IMR-90 (cell line): ENCODE measurements around the gene KRT71. TPM values are rescaled to one million over a fixed set of nuclear protein-coding genes. Genes with fewer than 3 reads are reported as not detected.

Experiments
- ATAC-seq: fragments of 200-7000 bp; cut with Tn5 transposase; 2 replicates; pipeline ENCODE4 v1.9.1; 2020; ENCODE audit warnings: low read depth, mild to moderate bottlenecking, moderate library complexity
- BruUV-seq: library from RNA; stranded (reverse); fragments of 400-500 nt; replicated peaks from 2 replicates; lab custom pipeline; 2021; lab: Mats Ljungman, UMichigan
- CTCF ChIA-PET: fragments of 300-600 bp; formaldehyde crosslinking; extraction: SDS; loops from one replicate; lab custom pipeline; 2021; ENCODE audit warnings: antibody characterized with exemption; lab: Yijun Ruan, JAX
- POLR2A ChIA-PET: fragments of 300-600 bp; sonication (Branson Sonifier 250); formaldehyde crosslinking; loops from one replicate; lab custom pipeline; 2022; ENCODE audit warnings: antibody characterized with exemption; ENCODE audit not compliant: unreplicated experiment; lab: Charles Lee
- DNase-seq: peaks from one replicate; pipeline ENCODE4 v3.0.0; 2013
- H2AFZ ChIP-seq: replicated peaks from 2 replicates; pipeline ENCODE3; 2013; ENCODE audit warnings: low read length, mild to moderate bottlenecking; ENCODE audit not compliant: poor library complexity
- H2AK5ac ChIP-seq: 2 replicates; pipeline ENCODE4 v1.6.1; 2013; ENCODE audit warnings: low read depth, low read length, inconsistent platforms
- H2AK9ac ChIP-seq: replicated peaks from 2 replicates; pipeline ENCODE3; 2013; ENCODE audit warnings: mild to moderate bottlenecking, low read depth, low read length, moderate library complexity; ENCODE audit not compliant: poor library complexity
- H2BK120ac ChIP-seq: 2 replicates; pipeline ENCODE4 v1.6.1; 2013; ENCODE audit warnings: low read depth, low read length, inconsistent platforms
- H2BK15ac ChIP-seq: 3 replicates; pipeline ENCODE4 v1.6.1; 2013; ENCODE audit warnings: low read depth, low read length, inconsistent platforms
- H2BK20ac ChIP-seq: 2 replicates; pipeline ENCODE4 v1.6.1; 2013; ENCODE audit warnings: low read depth, mild to moderate bottlenecking, inconsistent platforms, low read length, moderate library complexity
- H2BK5ac ChIP-seq: 2 replicates; pipeline ENCODE4 v1.6.1; 2013; ENCODE audit warnings: mild to moderate bottlenecking, low read depth, low read length, inconsistent platforms; ENCODE audit not compliant: poor library complexity, severe bottlenecking
- H3K14ac ChIP-seq: replicated peaks from 2 replicates; pipeline ENCODE4 v1.6.1; 2013; ENCODE audit warnings: low read depth, low read length, inconsistent platforms
- H3K18ac ChIP-seq: 2 replicates; pipeline ENCODE4 v1.6.1; 2013; ENCODE audit warnings: low read depth, low read length, control low read depth
- H3K23ac ChIP-seq: 2 replicates; pipeline ENCODE4 v1.6.1; 2013; ENCODE audit warnings: low read depth, low read length, inconsistent platforms
- H3K27ac ChIP-seq: 2 replicates; pipeline ENCODE4 v1.5.1; 2013; ENCODE audit warnings: mild to moderate bottlenecking, control low read depth, low read length; ENCODE audit not compliant: insufficient read depth
- H3K27me3 ChIP-seq: 2 replicates; pipeline ENCODE4 v1.6.1; 2013; ENCODE audit warnings: low read length; ENCODE audit not compliant: control insufficient read depth, insufficient read depth
- H3K36me3 ChIP-seq: 2 replicates; pipeline ENCODE4 v1.6.1; 2013; ENCODE audit warnings: low read length, mixed read lengths; ENCODE audit not compliant: control insufficient read depth, insufficient read depth
- H3K4ac ChIP-seq: 2 replicates; pipeline ENCODE4 v1.6.1; 2013; ENCODE audit warnings: low read depth, low read length, inconsistent platforms
- H3K4me1 ChIP-seq: 2 replicates; pipeline ENCODE4 v1.6.1; 2013; ENCODE audit warnings: low read length, mixed read lengths; ENCODE audit not compliant: control insufficient read depth, insufficient read depth
- H3K4me2 ChIP-seq: 2 replicates; pipeline ENCODE4 v1.6.1; 2013; ENCODE audit warnings: low read depth, mild to moderate bottlenecking, control low read depth, low read length, moderate library complexity
- H3K4me3 ChIP-seq: 2 replicates; pipeline ENCODE4 v1.5.1; 2013; ENCODE audit warnings: low read depth, mild to moderate bottlenecking, control low read depth, low read length, moderate library complexity; ENCODE audit not compliant: insufficient read depth
- H3K56ac ChIP-seq: 2 replicates; pipeline ENCODE4 v1.6.1; 2013; ENCODE audit warnings: low read length, inconsistent platforms; ENCODE audit not compliant: insufficient read depth; ENCODE audit errors: extremely low read depth
- H3K79me1 ChIP-seq, 2 experiments: 2 replicates each; pipeline ENCODE4 v1.6.1; 2013; ENCODE audit warnings: low read length in 2 of 2, inconsistent platforms in 1 of 2, low read depth in 1 of 2
- H3K9ac ChIP-seq: 2 replicates; pipeline ENCODE4 v1.6.1; 2013; ENCODE audit warnings: low read depth, low read length, control low read depth
- H3K9me1 ChIP-seq: 2 replicates; pipeline ENCODE4 v1.6.1; 2013; ENCODE audit warnings: low read length, inconsistent platforms; ENCODE audit not compliant: insufficient read depth
- H3K9me3 ChIP-seq: 2 replicates; pipeline ENCODE4 v1.6.1; 2013; ENCODE audit warnings: low read length; ENCODE audit not compliant: control insufficient read depth, insufficient read depth
- H4K20me1 ChIP-seq: 2 replicates; pipeline ENCODE4 v1.6.1; 2013; ENCODE audit warnings: low read length, inconsistent platforms; ENCODE audit not compliant: insufficient read depth
- H4K5ac ChIP-seq: 2 replicates; pipeline ENCODE4 v1.6.1; 2013; ENCODE audit warnings: mild to moderate bottlenecking, low read depth, low read length, control low read depth
- H4K8ac ChIP-seq, 2 experiments: 2 replicates each; pipeline ENCODE4 v1.6.1; 2013; ENCODE audit warnings: low read depth in 2 of 2, low read length in 2 of 2, control low read depth in 1 of 2, inconsistent platforms in 1 of 2
- H4K91ac ChIP-seq: 2 replicates; pipeline ENCODE4 v1.6.1; 2013; ENCODE audit warnings: low read depth, low read length, inconsistent platforms; ENCODE audit not compliant: insufficient read depth
- BHLHE40 ChIP-seq: fragments of 150-350 bp; IDR thresholded peaks from 2 replicates; pipeline ENCODE4 v1.6.1; 2016; ENCODE audit warnings: mild to moderate bottlenecking, low read depth, low read length
- CEBPB ChIP-seq: IDR thresholded peaks from 2 replicates; pipeline ENCODE4 v1.6.1; 2012; ENCODE audit warnings: low read depth, low read length, improper control_type of control experiment
- CHD1 ChIP-seq: IDR thresholded peaks from 2 replicates; pipeline ENCODE4 v1.6.1; 2012; ENCODE audit warnings: low read depth, low read length, improper control_type of control experiment
- FOS ChIP-seq: fragments of 150-350 bp; IDR thresholded peaks from 2 replicates; pipeline ENCODE4 v1.6.1; 2016; ENCODE audit warnings: low read depth, low read length
- MAFK ChIP-seq: IDR thresholded peaks from 2 replicates; pipeline ENCODE4 v1.6.1; 2012; ENCODE audit warnings: low read depth, low read length, improper control_type of control experiment
- MXI1 ChIP-seq: IDR thresholded peaks from 2 replicates; pipeline ENCODE4 v1.6.1; 2012; ENCODE audit warnings: low read depth, mild to moderate bottlenecking, low read length, moderate library complexity, borderline replicate concordance
- NFE2L2 ChIP-seq: fragments of 150-350 bp; IDR thresholded peaks from 2 replicates; pipeline ENCODE4 v1.6.1; 2016; ENCODE audit warnings: low read depth, mild to moderate bottlenecking, low read length
- RAD21 ChIP-seq: IDR thresholded peaks from 2 replicates; pipeline ENCODE4 v1.6.1; 2012; ENCODE audit warnings: low read length, improper control_type of control experiment
- RCOR1 ChIP-seq: IDR thresholded peaks from 2 replicates; pipeline ENCODE4 v1.6.1; 2012; ENCODE audit warnings: mild to moderate bottlenecking, low read length, improper control_type of control experiment; ENCODE audit not compliant: insufficient replicate concordance
- USF2 ChIP-seq: fragments of 150-350 bp; IDR thresholded peaks from 2 replicates; pipeline ENCODE4 v1.6.1; 2017; ENCODE audit warnings: mild to moderate bottlenecking, antibody characterized with exemption, low read length, low read depth
- WGBS, 2 experiments: methylation state at CpG; one replicate each; pipeline versions ENCODE4 v1.1.5 to v1.1.7; 2013; ENCODE audit warnings: missing lambda C conversion rate in 2 of 2; ENCODE audit not compliant: insufficient read length in 1 of 2; ENCODE audit errors: extremely low coverage in 2 of 2; 5-methylcytosine and 5-hydroxymethylcytosine counted together
- dilution Hi-C: fragments of 300-500 bp; cut with HindIII; formaldehyde crosslinking; loops from one replicate; pipeline ENCODE4 v1.14.3; 2018; ENCODE audit warnings: low sequenced_read_pairs; ENCODE audit not compliant: unreplicated experiment
- in situ Hi-C: fragments of 300-500 bp; cut with MboI; formaldehyde crosslinking; loops from 3 replicates; pipeline ENCODE4 v1.14.3; 2019; ENCODE audit warnings: low sequenced_read_pairs, inconsistent platforms, mixed read lengths
- intact Hi-C: fragments of 100-400 bp; cut with micrococcal nuclease; formaldehyde crosslinking; loops from 2 replicates; pipeline ENCODE4 v1.10.0; 2022
- polyA plus RNA-seq, 3 experiments: library from polyadenylated mRNA; depleted of rRNA; stranded (reverse); fragments of >200 nt; gene quantifications; 2 replicates each; pipeline ENCODE4 v1.2.3, GENCODE V29; 2012; ENCODE audit warnings: low replicate concordance in 1 of 3
- total RNA-seq: library from RNA; depleted of rRNA; stranded (reverse); fragments of >200 nt; gene quantifications from 2 replicates; pipeline ENCODE4 v1.2.3, GENCODE V29; 2012

The KRT71 gene
- total and polyA plus RNA-seq, 2 of the 4 experiments (the other 2 are of a cell fraction): not detected

GRCh38 chr12:52535574-52535973 lies 17.4 kb downstream of the KRT71 start:
- no peak overlapping the region for H4K5ac ChIP-seq
- CTCF ChIA-PET: no interaction called here
- no peak overlapping the region for H3K4me3 ChIP-seq
- H2AK9ac ChIP-seq: no peak overlapping the region
- H3K14ac ChIP-seq: no peak overlapping the region
- H3K4me2 ChIP-seq: no peak overlapping the region
- WGBS, 2 experiments: no CpG with 5 or more reads among the region's 1 CpG
- no peak overlapping the region for H3K18ac ChIP-seq
- no peaks in the 10 kb centered on the region for H3K36me3 ChIP-seq
- H2AFZ ChIP-seq: no peak overlapping the region
- no peaks in the 10 kb centered on the region for H3K9me1 ChIP-seq
- H3K56ac ChIP-seq: no peak overlapping the region
- TF ChIP-seq CHD1 (no peak), MXI1 (no peak), MAFK (no peak), NFE2L2 (no peak), FOS (no peak), RCOR1 (no peak), CEBPB (no peak), BHLHE40 (no peak), USF2 (no peak), RAD21 (no peak)
- DNase-seq: no peak
- intact Hi-C loops: no loop called here
- H3K4me1 ChIP-seq: no peaks in the 10 kb centered on the region
- no peak overlapping the region for H2BK120ac ChIP-seq
- no peaks in the 10 kb centered on the region for H4K20me1 ChIP-seq
- no peak overlapping the region for H3K23ac ChIP-seq
- no peak for ATAC-seq
- POLR2A ChIA-PET: no interaction called here
- dilution Hi-C loops: no loop called here
- no peak overlapping the region for H2BK20ac ChIP-seq
- no peak overlapping the region for H3K4ac ChIP-seq
- no peak overlapping the region for H2AK5ac ChIP-seq
- no TSS peak for BruUV-seq
- in situ Hi-C loops: no loop called here
- no peak overlapping the region for H2BK5ac ChIP-seq
- no peak overlapping the region for H3K9ac ChIP-seq
- H2BK15ac ChIP-seq: no peak overlapping the region
- peaks cover 6% of the 10 kb centered on the region for H3K27me3 ChIP-seq
- H4K8ac ChIP-seq: no peak overlapping the region
- H4K91ac ChIP-seq: no peak overlapping the region
- no peaks in the 10 kb centered on the region for H3K9me3 ChIP-seq
- no peaks in the 10 kb centered on the region for H3K79me1 ChIP-seq
- H3K27ac ChIP-seq: no peak overlapping the region
